Mesendoderm (in vitro differentiated cells): Measurements from ENCODE around the gene SYT2.

Experiments
- DNase-seq: peaks from one replicate; pipeline ENCODE4 v3.0.0; 2013
- H2AK5ac ChIP-seq: 2 replicates; pipeline ENCODE4 v1.6.1; 2013; ENCODE audit warnings: low read length, inconsistent platforms
- H2BK120ac ChIP-seq: 2 replicates; pipeline ENCODE4 v1.6.1; 2013; ENCODE audit warnings: low read depth, mild to moderate bottlenecking, low read length, moderate library complexity, mixed read lengths
- H2BK15ac ChIP-seq: replicated peaks from 2 replicates; pipeline ENCODE4 v1.6.1; 2013; ENCODE audit warnings: low read depth, mild to moderate bottlenecking, moderate library complexity
- H2BK5ac ChIP-seq: 2 replicates; pipeline ENCODE4 v1.6.1; 2013; ENCODE audit warnings: low read length, inconsistent platforms
- H3K18ac ChIP-seq: 2 replicates; pipeline ENCODE4 v1.6.1; 2013; ENCODE audit warnings: mild to moderate bottlenecking, low read length, mixed read lengths
- H3K23ac ChIP-seq: one replicate; pipeline ENCODE4 v1.6.1; 2013; ENCODE audit warnings: low read length
- H3K27ac ChIP-seq: 2 replicates; pipeline ENCODE4 v1.5.1; 2013; ENCODE audit warnings: low read depth, mild to moderate bottlenecking, inconsistent platforms, low read length, moderate library complexity
- H3K27me3 ChIP-seq: 2 replicates; pipeline ENCODE4 v1.6.1; 2013; ENCODE audit warnings: low read length, control low read depth, mild to moderate bottlenecking, inconsistent platforms; ENCODE audit not compliant: insufficient read depth, poor library complexity
- H3K36me3 ChIP-seq: 2 replicates; pipeline ENCODE4 v1.6.1; 2013; ENCODE audit warnings: low read length, inconsistent platforms; ENCODE audit not compliant: control insufficient read depth, insufficient read depth
- H3K4ac ChIP-seq: one replicate; pipeline ENCODE4 v1.6.1; 2013; ENCODE audit warnings: low read depth, mild to moderate bottlenecking, low read length, moderate library complexity
- H3K4me1 ChIP-seq: 2 replicates; pipeline ENCODE4 v1.6.1; 2013; ENCODE audit warnings: low read depth, low read length, inconsistent platforms; ENCODE audit not compliant: control insufficient read depth
- H3K4me2 ChIP-seq: 2 replicates; pipeline ENCODE4 v1.6.1; 2013; ENCODE audit warnings: low read length
- H3K4me3 ChIP-seq: 2 replicates; pipeline ENCODE4 v1.5.1; 2013; ENCODE audit warnings: mild to moderate bottlenecking, low read length
- H3K56ac ChIP-seq: one replicate; pipeline ENCODE4 v1.6.1; 2013; ENCODE audit warnings: low read length
- H3K79me1 ChIP-seq: 2 replicates; pipeline ENCODE4 v1.6.1; 2013; ENCODE audit warnings: low read length, inconsistent platforms
- H3K79me2 ChIP-seq: 2 replicates; pipeline ENCODE4 v1.6.1; 2013; ENCODE audit warnings: mild to moderate bottlenecking, low read length; ENCODE audit not compliant: control insufficient read depth, insufficient read depth
- H3K9ac ChIP-seq: 2 replicates; pipeline ENCODE4 v1.6.1; 2013; ENCODE audit warnings: low read length, inconsistent platforms
- H4K5ac ChIP-seq: one replicate; pipeline ENCODE4 v1.6.1; 2013; ENCODE audit warnings: low read length
- H4K8ac ChIP-seq: one replicate; pipeline ENCODE4 v1.6.1; 2013; ENCODE audit warnings: low read depth, mild to moderate bottlenecking, control low read depth, low read length, moderate library complexity
- WGBS: extraction: QIAGEN DNeasy Blood & Tissue Kit; methylation state at CpG from one replicate; pipeline ENCODE4 v1.1.7; 2013; ENCODE audit warnings: low lambda C conversion rate, missing lambda C conversion rate; ENCODE audit not compliant: insufficient coverage; ENCODE audit errors: extremely low coverage; 5-methylcytosine and 5-hydroxymethylcytosine counted together

Gene SYT2

DNA sequence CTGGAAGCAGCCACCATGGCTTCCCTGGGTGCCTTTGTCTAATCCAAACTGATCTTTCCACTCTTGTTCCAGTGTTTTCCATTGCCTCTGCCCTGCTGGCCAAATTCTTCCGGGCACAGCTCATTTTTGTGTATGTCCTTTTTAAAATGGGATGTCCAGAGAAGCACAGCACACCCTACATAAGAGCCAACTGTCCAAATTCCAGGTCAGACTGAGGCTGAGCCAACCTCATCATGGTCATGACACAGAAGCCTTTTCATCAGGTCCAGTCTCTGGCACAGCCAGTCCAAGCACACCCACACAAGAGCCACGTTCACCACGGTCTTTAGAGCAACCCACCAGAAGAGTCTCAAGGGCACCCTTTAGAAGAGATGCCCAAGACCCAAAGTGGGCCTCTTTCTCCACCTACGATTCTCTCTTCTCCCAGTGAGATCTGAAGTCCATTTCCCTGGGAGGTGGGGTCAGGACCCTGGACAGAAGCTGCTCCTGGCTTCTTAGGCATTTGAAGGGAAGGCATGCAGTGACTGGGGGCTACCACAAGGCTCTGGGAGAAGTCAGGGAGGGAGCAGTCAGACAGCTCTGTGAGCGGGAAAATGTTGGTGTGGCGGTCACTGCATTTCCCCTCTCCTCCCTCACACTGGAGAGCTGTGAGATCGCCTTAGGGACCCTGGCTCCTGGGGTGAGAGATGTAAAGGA, 53.2 kb downstream of the SYT2 start:
- H2BK120ac ChIP-seq, result no peak overlapping the region
- no peak overlapping the region for H3K18ac ChIP-seq
- no peak overlapping the region for H2AK5ac ChIP-seq
- H3K23ac ChIP-seq, result no peak overlapping the region
- H3K27me3 ChIP-seq, result no peaks in the 10 kb centered on the region
- no peaks in the 10 kb centered on the region for H3K4me1 ChIP-seq
- H3K4ac ChIP-seq, result no peak overlapping the region
- H2BK5ac ChIP-seq, result no peak overlapping the region
- H3K4me3 ChIP-seq, result no peak overlapping the region
- no peak overlapping the region for H4K8ac ChIP-seq
- H2BK15ac ChIP-seq, result no peak overlapping the region
- no peak overlapping the region for H3K56ac ChIP-seq
- H3K36me3 ChIP-seq, result no peaks in the 10 kb centered on the region
- H4K5ac ChIP-seq, result no peak overlapping the region
- H3K79me1 ChIP-seq, result no peaks in the 10 kb centered on the region
- H3K4me2 ChIP-seq, result no peak overlapping the region
- DNase-seq, result peak; percentile 93
- H3K9ac ChIP-seq, result no peak overlapping the region
- H3K79me2 ChIP-seq, result no peaks in the 10 kb centered on the region
- H3K27ac ChIP-seq, result no peak overlapping the region
- WGBS, result no CpG with 5 or more reads among the region's 7 CpGs

DNA sequence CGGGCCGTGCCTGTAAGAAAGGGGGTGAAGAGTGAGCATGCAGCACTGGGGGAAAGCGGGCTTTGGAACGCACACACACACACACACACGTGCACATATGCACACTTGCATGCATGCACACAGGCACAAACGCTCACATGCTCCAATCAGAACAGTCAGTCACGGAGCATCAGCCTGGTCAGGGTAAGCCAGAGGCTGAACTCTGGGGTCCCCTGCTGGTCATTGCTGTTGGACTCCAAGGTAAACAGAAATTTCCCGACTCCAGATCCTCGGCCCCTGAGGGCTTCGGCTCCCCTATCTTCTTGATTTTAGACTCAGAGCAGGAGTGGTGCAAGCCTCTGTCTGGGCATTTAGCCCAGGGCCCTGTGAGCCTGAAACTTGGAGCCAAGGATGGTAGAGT, 54.2 kb downstream of the SYT2 start:
- no peak overlapping the region for H2AK5ac ChIP-seq
- no peak overlapping the region for H3K27ac ChIP-seq
- H3K23ac ChIP-seq, result no peak overlapping the region
- no peak overlapping the region for H3K18ac ChIP-seq
- no peak overlapping the region for H2BK15ac ChIP-seq
- WGBS, result no CpG with 5 or more reads among the region's 10 CpGs
- no peak overlapping the region for H3K9ac ChIP-seq
- no peaks in the 10 kb centered on the region for H3K79me1 ChIP-seq
- H3K4me2 ChIP-seq, result no peak overlapping the region
- no peak overlapping the region for H3K56ac ChIP-seq
- no peak overlapping the region for H4K5ac ChIP-seq
- peak; percentile 60 for DNase-seq
- no peak overlapping the region for H2BK5ac ChIP-seq
- H3K4me1 ChIP-seq, result no peaks in the 10 kb centered on the region
- H3K79me2 ChIP-seq, result no peaks in the 10 kb centered on the region
- no peak overlapping the region for H3K4ac ChIP-seq
- no peak overlapping the region for H4K8ac ChIP-seq
- H3K27me3 ChIP-seq, result no peaks in the 10 kb centered on the region
- H3K36me3 ChIP-seq, result no peaks in the 10 kb centered on the region
- H3K4me3 ChIP-seq, result no peak overlapping the region
- no peak overlapping the region for H2BK120ac ChIP-seq

DNA sequence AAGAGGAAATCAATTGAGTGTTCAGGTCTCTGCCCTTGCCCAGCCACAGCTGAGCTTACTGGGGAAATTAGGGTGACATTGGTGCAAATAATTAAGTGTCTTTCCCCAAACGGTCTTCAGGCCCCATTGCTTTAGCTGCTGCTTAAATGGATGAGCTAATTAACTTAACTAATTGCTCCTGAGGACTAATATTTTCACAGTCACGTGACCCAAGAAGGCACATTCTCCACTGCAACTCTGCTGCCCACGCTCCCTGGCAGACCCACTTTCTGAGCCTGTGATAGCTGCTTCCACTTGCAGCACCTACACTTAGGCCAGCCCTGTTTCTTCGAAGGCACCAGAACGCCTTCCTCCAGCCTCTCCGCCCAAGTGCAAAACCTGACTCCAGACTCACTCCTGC, 56.2 kb downstream of the SYT2 start:
- no peak overlapping the region for H3K18ac ChIP-seq
- no peak overlapping the region for H2BK120ac ChIP-seq
- H2BK5ac ChIP-seq, result no peak overlapping the region

DNA sequence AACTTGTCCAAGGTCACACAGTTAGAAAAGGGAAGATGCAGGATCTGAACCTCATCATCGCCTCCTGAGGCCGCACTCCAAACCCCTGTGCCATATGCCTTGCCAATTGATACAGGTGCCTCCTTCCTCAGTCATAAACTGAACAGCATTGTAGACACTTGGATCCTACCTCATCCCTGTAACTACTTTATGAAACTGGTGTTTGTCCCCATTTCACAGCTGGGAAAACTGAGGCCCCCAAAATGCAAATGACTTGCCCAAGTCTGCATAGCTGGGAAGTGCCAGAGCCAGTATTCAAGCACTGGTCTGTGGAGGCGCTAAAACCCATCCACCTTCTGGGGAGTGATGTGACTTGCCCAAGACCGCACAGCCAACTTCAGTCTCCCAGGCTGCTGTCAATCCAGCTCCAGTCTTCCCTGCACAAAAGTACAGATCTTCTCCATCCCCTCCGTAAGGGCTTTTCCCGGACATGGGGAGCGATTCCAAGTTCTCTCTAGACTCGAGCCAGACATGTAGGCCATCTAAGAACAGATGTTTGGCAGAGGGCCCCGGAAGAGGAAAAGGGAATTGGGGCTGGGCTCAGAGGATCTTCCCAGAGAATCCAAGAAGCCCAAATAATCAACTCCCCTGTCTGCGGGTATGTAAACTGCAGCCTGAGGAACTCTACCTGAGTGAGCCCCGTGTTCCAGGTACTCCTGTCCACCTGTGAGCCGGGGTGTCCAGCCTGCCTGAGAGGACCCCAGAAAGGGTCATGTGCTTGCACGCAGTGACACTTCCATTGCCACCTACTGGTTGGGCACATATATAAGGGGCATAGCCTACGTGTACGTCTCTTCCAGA, 60.5 kb downstream of the SYT2 start:
- H3K4me2 ChIP-seq, result no peak overlapping the region
- no peak overlapping the region for H4K5ac ChIP-seq
- no peak overlapping the region for H3K4ac ChIP-seq
- no peaks in the 10 kb centered on the region for H3K79me2 ChIP-seq
- H3K79me1 ChIP-seq, result no peaks in the 10 kb centered on the region
- no peak overlapping the region for H3K9ac ChIP-seq
- no peak overlapping the region for H3K56ac ChIP-seq
- no CpG with 5 or more reads among the region's 15 CpGs for WGBS
- no peak for DNase-seq
- no peak overlapping the region for H2AK5ac ChIP-seq
- no peak overlapping the region for H3K27ac ChIP-seq
- no peaks in the 10 kb centered on the region for H3K36me3 ChIP-seq
- no peak overlapping the region for H2BK5ac ChIP-seq
- H3K4me1 ChIP-seq, result no peaks in the 10 kb centered on the region
- no peak overlapping the region for H2BK15ac ChIP-seq
- no peak overlapping the region for H3K18ac ChIP-seq
- no peak overlapping the region for H3K4me3 ChIP-seq
- H3K23ac ChIP-seq, result no peak overlapping the region
- H3K27me3 ChIP-seq, result no peaks in the 10 kb centered on the region
- no peak overlapping the region for H4K8ac ChIP-seq
- no peak overlapping the region for H2BK120ac ChIP-seq

More for the DNA sequence above, 56.2 kb downstream of the SYT2 start:
- Histone ChIP-seq H3K27me3 (no peaks in the 10 kb centered on the region), H3K79me2 (no peaks in the 10 kb centered on the region), H4K5ac (no peak overlapping the region), H2BK15ac (no peak overlapping the region), H3K36me3 (no peaks in the 10 kb centered on the region), H3K4me2 (no peak overlapping the region), H3K4me3 (no peak overlapping the region), H4K8ac (no peak overlapping the region), H3K9ac (no peak overlapping the region), H3K79me1 (no peaks in the 10 kb centered on the region), H2AK5ac (no peak overlapping the region), H3K4ac (no peak overlapping the region), H3K4me1 (no peaks in the 10 kb centered on the region), H3K27ac (no peak overlapping the region), H3K56ac (no peak overlapping the region), H3K23ac (no peak overlapping the region)
- no peak for DNase-seq
- no CpG with 5 or more reads among the region's 6 CpGs for WGBS

GRCh38 chr1:202648605-202649226, 61.5 kb downstream of the SYT2 start:
- no peak overlapping the region for H2BK120ac ChIP-seq

More at GRCh38 chr1:202648605-202649226, 61.5 kb downstream of the SYT2 start:
- no CpG with 5 or more reads among the region's 2 CpGs for WGBS
- Histone ChIP-seq H3K4me2 (no peak overlapping the region), H3K36me3 (no peaks in the 10 kb centered on the region), H3K4ac (no peak overlapping the region), H3K4me3 (no peak overlapping the region), H4K5ac (no peak overlapping the region), H2BK15ac (no peak overlapping the region), H2AK5ac (no peak overlapping the region), H3K79me1 (no peaks in the 10 kb centered on the region), H4K8ac (no peak overlapping the region), H3K18ac (no peak overlapping the region), H3K27me3 (no peaks in the 10 kb centered on the region), H3K27ac (no peak overlapping the region), H3K56ac (no peak overlapping the region), H3K4me1 (no peaks in the 10 kb centered on the region), H2BK5ac (no peak overlapping the region), H3K9ac (no peak overlapping the region), H3K79me2 (no peaks in the 10 kb centered on the region), H3K23ac (peak overlapping the region; percentile 6)
- DNase-seq, result no peak
